HG02970 (cell line): ENCODE measurements around the gene C22orf31.
"Not testable (repeated sequence)": the region's sequence is repeated elsewhere in the genome, so short reads cannot be mapped to it uniquely, and the experiment has no call there.

ENCODE experiments used
- ATAC-seq: cut with Tn5 transposase; IDR thresholded peaks from one replicate; pipeline ENCODE4 v1.9.1; 2021; ENCODE audit warnings: mild to moderate bottlenecking, moderate library complexity, moderate number of reproducible peaks; ENCODE audit not compliant: unreplicated experiment, low FRiP score

Gene C22orf31

GRCh38 chr22:29061773-29062172 is at the start of gene C22orf31:
TSS of gene C22orf31 (minus strand) at chr22:29061831. CDS start at chr22:29061792, 39 bp downstream.
- ATAC-seq = no peak

- ATAC-seq = no peak
These were observed 49.3 kb upstream of the C22orf31 start for GRCh38 chr22:29110946-29111345.

DNA sequence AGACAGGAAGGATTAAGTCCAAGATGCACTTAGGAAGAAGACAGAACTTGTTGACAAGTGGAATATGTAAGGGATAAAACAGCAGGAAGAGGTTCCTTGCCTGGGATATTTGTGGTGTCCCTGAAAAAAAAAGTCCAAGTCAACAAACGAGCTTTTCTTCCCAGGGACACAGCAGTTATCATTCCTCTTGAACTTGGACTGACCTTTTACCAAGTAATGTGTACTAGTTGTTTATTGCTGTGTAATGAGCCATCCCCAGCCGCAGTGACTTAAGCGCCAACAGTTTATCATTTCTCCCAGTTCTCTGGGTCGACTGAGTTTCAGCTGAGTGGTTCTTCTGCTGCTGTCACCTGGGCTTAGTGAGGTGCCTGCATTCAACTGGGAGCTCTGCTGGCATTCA is 48.2 kb upstream of the C22orf31 start:
- ATAC-seq = no peak

DNA sequence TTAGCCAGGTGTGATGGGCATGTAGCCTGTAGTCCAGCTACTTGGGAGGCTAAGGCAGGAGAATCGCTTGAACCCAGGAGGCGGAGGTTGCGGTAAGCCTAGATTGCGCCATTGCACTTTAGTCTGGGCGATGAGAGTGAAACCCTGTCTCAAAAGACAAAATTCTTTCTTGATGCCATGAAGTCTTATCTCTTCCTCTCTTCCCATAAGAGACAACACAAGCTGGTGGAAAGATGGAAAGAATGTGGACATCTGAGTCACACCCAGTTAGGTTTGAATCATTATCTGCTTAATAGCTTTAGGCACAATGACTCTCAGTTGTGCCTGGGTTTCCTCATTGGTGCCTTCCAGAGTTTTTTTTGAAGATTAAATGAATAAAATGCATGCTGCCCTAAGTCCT is 46.5 kb upstream of the C22orf31 start:
- no peak for ATAC-seq

DNA sequence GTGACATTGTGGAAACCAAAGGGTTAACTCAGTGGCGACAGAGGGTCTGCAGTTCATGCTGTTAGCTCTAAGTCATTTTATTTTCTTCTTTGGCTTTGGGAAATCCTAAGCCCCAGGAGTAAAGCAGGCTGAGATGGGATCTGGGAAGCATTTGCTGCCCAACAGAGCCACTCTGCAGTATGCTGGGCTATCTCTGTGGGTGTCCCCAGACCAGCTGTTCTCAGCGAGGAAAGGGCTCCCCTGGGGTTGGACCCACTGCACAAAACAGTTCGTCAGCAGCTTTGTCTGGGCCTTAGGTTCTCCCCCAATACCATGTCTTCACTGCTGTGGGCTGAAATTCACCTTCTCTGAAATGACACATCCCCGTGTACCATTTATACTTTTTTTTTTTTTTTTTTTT is 45.2 kb upstream of the C22orf31 start:
- ATAC-seq = no peak

GRCh38 chr22:29105468-29105867 is 43.8 kb upstream of the C22orf31 start:
- ATAC-seq = no peak

DNA sequence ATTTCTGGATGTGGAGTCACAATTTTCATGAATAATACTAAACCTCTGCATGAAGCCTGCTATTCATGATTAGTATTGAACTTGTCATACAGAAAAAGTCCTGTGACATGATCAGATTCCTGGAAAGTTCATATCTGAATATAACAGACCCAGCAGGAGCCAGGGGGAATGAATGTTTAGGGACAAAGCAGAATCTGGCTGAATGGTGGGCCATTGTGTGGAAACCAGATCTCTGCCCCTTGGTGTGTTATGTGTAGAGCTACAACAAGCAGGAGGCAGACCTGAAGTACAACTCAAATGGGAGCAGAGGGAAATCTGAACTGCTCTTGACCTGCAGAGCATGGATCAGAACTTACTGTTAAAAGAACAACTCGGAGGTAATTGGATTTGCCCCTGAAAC is 41.5 kb upstream of the C22orf31 start:
- no peak for ATAC-seq

DNA sequence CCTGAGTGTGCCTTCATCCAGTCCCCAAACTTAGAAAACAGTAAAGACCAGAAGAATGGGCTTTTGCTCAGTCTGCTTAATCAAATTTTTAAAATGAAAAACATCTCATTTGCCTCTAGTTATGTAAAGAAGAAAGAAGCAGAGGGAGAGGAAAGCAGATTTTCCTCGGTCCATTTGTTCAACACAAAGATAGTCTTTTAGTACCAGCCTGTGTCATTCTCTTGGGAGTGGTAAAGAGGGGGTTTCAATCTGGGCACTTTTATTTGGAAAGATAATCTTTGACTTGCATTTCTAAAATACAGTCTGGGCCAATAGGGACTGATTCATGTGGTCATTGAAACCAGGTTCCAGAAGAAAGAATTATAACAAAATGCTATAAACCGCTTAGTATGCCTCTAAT is 40.7 kb upstream of the C22orf31 start:
- ATAC-seq = no peak

DNA sequence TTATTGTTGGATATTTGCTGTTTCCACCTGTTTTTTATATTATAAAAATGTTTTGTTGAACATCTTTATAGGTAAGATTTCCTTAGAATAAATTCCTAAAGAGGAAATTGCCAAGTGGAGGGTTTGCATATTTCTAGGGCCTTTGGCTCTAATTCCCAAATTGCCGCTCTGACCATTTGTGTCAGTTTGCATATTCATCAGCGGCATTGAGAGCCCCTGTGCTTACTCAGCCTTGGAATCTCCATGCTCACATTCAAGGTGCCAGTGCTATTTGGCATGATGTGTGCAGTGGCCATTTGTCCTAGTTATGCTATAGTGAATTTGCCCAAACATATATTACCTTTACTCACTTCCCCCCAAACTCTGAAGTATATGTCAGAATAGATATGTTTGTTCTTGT is 36.7 kb upstream of the C22orf31 start:
- ATAC-seq = no peak

- no peak for ATAC-seq
These were observed 35.4 kb upstream of the C22orf31 start for GRCh38 chr22:29096736-29097669.

DNA sequence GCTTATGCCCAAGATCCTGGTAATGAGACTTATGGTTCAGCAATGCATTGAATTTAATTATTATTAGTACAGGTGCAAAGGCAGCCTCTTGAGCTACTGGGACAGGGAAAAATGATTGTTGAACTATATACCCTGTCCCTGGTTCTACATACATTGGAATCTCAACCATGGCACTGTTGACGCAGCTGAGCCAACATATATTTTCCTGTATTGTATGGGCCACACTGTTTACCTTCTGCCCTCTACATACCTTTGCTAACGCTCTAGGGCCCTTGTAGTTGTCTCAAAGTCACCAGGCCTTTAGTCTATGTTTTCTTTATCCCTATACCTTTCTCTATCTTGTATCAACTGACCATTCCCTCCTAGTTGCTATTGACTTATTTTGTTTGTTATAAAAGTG is 33.8 kb upstream of the C22orf31 start:
- ATAC-seq = no peak

DNA sequence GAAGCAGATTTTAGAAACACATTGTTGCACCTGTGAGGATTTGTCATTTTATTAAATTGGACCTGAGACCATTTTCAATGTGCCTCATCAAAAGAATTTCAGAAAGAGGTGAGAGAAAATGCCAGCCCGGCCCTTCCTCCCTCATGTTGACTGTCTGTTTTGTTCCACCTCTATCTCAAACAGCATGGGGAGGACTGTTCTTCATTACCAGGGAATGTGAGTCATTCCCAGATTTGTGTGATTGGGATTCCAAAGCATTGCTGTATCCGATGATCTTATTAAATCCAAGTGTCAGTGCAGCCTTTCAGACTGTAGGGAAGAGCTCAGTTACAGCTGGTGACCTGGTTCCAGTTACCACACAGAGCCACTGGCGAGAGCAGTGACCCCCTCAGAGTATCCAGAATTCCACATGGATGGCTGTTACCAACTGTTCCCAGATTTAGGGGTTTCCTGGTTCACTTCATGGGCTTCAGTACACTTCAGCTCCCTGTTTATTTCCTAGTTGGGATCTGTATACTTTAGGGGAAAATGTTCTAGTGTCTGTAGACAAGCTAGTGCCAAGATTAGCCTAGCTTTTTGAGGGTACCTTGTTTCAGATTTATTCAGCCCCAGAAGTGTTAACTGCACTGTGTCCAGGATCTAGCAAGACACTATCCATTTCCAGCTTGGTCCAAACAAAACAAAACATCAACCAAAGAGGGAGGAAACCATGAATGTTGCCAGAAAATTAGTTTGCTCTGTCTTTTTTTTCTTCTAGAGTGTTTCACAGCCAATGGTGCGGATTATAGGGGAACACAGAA is 32.1 kb upstream of the C22orf31 start:
- ATAC-seq = no peak

DNA sequence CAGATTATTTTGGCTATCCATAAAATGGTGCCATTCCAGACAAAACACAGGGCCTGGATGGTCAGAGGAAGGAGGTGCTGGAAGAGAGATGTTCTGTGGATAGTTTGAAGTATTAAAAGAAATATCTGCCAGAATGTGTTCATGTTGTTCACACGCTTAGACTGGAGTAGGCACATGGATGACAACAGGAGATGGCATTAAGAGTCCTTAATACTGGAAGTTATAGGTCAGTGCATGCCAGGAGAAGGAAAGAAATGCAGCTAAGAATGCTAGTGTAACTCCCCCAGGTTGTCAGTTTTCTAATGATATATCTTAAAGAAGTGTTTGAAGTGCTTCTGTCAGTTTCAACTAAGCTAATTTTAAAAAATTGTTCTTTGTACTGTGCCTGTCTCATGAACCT is 31.4 kb upstream of the C22orf31 start:
- ATAC-seq = no peak

- no peak for ATAC-seq
These were observed 30.6 kb upstream of the C22orf31 start for GRCh38 chr22:29092243-29092642.

DNA sequence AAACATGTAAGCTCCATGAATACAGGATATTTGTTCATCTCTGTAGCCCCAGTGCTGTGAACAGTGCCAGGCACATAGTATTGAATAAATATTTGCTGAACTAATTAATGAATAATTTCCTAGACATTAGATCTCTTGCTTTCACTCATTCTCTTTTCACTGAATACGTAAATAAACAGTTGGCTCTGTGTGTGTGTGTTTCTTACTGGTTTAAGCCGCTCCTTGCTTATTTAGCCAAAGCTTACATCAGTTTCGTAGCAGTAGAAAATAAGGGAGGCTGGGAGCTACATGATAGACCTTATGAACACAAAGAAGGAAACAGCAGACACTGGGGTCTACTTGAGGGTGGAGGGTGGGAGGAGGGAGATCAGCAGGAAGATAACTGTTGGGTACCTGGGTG is 28.4 kb upstream of the C22orf31 start:
- ATAC-seq = no peak

DNA sequence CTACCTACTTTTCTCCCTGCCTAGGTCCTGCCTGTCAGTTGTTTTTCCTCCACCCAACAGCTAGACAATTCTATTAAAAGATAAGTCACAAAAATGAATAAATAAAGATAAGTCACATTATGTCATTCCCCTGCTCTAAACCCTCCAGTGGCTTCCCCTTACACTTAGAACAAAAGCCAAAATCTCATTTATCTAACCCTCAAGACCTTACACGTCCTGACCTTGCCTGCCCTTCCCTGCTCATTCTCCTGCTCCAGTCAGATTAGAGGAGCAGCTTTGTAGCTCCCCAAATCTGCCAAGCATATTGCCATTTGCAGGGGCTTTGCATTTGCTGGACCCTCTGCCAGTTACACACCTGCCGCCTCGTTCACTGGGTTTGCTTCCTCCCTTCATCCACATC is 27.9 kb upstream of the C22orf31 start:
- no peak for ATAC-seq

- no peak for ATAC-seq
These were observed 27.2 kb upstream of the C22orf31 start for GRCh38 chr22:29088809-29089208.

GRCh38 chr22:29087012-29087411 is 25.4 kb upstream of the C22orf31 start:
- no peak for ATAC-seq

DNA sequence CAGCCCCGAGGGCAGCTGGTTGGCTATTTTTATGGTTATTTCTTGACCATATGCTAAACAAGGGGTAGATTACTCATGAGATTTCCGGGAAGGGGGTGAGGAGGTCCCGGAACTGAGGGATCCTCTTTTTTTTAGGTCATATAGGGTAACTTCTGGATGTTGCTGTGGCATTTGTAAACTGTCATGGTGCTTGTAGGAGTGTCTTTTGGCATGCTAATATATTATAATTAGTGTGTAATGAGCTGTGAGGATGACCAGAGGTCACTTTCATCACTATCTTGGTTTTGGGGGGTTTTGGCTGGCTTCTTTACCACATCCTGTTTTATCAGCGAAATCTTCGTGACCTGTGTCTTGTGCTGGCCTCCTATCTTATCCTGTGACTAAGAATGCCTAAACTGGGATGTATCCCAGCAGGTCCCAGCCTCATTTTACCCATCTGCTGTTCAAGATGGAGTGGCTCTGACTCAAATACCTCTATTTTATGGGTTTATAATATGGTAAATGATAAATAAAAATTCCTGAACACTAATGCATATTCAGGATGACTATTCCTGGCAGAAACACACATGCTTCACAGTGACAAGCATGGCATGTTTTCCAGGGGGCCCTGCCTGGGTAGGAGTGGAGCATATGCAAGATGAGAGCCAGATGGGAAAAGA is 22.4 kb upstream of the C22orf31 start:
- no peak for ATAC-seq

DNA sequence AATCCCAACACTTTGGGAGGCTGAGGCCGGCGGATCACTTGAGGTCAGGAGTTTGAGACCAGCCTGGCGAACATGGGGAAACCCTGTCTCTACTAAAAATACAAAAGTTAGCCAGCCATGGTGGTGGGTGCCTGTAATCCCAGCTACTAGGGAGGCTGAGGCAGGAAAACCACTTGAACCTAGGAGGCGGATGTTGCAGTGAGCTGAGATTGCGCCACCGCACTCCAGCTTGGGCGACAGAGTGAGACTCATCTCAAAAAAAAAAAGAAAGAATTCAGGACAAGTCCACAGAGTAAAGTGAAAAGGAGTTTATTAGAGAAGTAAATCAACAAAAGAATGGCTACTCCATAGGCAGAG is 21.9 kb upstream of the C22orf31 start:
- not testable (repeated sequence) for ATAC-seq
